Stimulated activated naive CD8-positive, alpha-beta T cell treated with anti-CD3 and anti-CD28 coated beads, Interleukin-15, Interleukin-2, amounts not matched to agents 100 U/mL and 50 U/mL, for 24 hours (primary cell): ENCODE results near the gene OSGIN1.

Experiments used
- ATAC-seq: fragments of 150-1000 bp; cut with Tn5 transposase; one replicate; pipeline ENCODE4 v1.10.0; 2021
- DNase-seq: peaks from one replicate; pipeline ENCODE4 v3.0.0; 2021

Gene OSGIN1

GRCh38 chr16:83956336-83957289 is 3.6 kb downstream of the OSGIN1 start:
- DNase-seq (peak; percentile 82), ATAC-seq (peak; percentile 42)

- ATAC-seq (no peak), DNase-seq (no peak)
These were observed 4.3 kb downstream of the OSGIN1 start for GRCh38 chr16:83957296-83957855.

- DNase-seq (no peak), ATAC-seq (no peak)
These were observed 5.3 kb downstream of the OSGIN1 start for GRCh38 chr16:83958137-83958845.

GRCh38 chr16:83958846-83959565 is 6.0 kb downstream of the OSGIN1 start:
- ATAC-seq = no peak
- DNase-seq = no peak

GRCh38 chr16:83959656-83960434 is 6.8 kb downstream of the OSGIN1 start:
- ATAC-seq (no peak), DNase-seq (no peak)

- DNase-seq (no peak), ATAC-seq (no peak)
These were observed 7.6 kb downstream of the OSGIN1 start for GRCh38 chr16:83960521-83961249.

GRCh38 chr16:83961591-83961990 is 8.6 kb downstream of the OSGIN1 start:
- ATAC-seq (no peak), DNase-seq (no peak)

GRCh38 chr16:83963277-83964119 is 10.5 kb downstream of the OSGIN1 start:
- DNase-seq (no peak), ATAC-seq (no peak)

- no peak for ATAC-seq
- DNase-seq = no peak
These were observed 11.8 kb downstream of the OSGIN1 start for GRCh38 chr16:83964684-83965443.

- ATAC-seq = no peak
- no peak for DNase-seq
These were observed 12.6 kb downstream of the OSGIN1 start for GRCh38 chr16:83965444-83966152.

GRCh38 chr16:83966153-83966696 is 13.2 kb downstream of the OSGIN1 start:
- no peak for DNase-seq
- no peak for ATAC-seq

- ATAC-seq = no peak
- DNase-seq = no peak
These were observed 14.1 kb downstream of the OSGIN1 start for GRCh38 chr16:83967091-83967490.

- DNase-seq (peak; percentile 64), ATAC-seq (peak; percentile 25)
These were observed 14.8 kb downstream of the OSGIN1 start, which contains the start of gene NECAB2 for GRCh38 chr16:83967838-83968305. Gene NECAB2 (plus strand): TSS chr16:83968244. CDS start chr16:83968649, 405 bp downstream.

GRCh38 chr16:83968306-83968851 is 15.3 kb downstream of the OSGIN1 start:
- ATAC-seq (no peak), DNase-seq (no peak)

GRCh38 chr16:83968891-83969649 is 16.0 kb downstream of the OSGIN1 start:
- ATAC-seq (no peak), DNase-seq (no peak)

GRCh38 chr16:83969771-83970429 is 16.9 kb downstream of the OSGIN1 start:
- no peak for DNase-seq
- ATAC-seq = no peak
